ENCODE results near the gene PHLDA2.

The PHLDA2 gene

DNA sequence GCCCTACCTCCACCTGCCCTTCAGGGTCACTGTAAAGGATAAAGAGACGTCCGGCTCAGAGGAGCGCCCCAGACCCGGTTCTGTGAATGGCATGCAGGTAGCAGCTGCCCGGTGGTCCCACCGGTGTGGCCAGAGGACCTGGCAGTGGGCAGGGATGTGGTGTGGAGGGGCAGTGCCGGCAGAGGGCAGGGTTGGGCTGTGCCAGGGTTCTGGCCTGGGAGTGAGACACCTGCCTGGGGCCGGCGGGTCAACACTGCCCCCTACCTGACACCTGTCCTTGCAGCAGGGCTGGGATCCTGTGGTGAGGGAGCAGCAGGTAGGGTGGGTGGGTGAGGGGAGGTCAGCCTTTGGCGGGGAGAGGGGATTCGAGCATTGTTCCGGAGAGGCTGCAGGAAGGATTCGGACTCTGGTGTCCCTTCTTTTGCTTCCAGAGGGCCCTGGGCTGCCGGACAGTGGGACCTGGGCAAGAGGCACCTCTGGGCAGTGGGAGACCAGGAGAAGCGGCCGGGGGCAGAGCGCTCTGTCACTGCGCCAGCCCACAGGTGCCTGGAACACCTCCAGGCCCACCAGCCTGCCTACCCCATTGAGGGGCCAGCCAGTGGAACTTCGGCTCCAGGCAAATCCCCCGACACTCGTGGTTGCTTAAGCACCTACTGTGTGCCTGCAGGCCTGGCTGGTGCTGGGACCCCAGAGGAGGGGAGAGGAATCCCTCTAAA is 1.6 kb upstream of the PHLDA2 start:
- in situ Hi-C loops (cut with MboI; ENCODE audit: low sequenced_read_pairs), result no loop called here

DNA sequence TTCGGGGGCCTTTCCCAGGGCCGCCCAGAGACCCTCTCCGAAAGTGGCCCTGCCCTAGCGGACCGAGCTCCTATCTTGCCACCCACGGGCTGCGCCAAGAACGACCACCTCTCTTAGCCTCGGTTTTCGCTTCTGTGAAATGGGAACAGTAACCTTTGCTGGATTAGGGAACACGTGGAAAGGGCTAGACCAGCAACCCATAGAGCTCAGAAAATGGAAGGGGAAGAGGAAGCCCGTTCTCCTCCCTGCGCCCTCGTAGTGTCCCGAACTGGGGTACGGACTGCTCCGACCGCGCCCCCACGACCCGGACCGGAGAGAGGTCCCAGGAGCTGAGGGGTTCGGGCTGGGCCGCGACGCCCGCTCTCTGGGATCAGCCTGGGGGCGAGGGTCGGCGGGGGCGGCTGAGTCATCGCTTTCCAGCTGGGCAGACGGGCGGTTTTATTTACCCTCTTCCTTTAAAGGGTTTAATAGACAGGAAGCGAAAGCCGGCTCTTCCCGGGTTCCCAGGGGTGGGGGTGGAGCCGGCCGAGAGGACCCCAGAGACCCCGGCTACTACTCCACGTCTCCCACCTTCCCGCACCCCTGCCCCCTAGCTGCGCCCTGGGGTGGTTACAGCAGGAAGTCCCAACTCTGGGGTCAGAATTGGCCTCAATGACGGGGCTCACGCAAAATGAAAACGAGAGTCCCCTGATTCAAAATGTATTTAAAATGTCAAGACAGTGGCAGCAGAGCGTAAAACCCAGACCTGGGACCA is 907 bp upstream of the PHLDA2 start:
- in situ Hi-C loops (cut with MboI; ENCODE audit: low sequenced_read_pairs), result no loop called here

DNA sequence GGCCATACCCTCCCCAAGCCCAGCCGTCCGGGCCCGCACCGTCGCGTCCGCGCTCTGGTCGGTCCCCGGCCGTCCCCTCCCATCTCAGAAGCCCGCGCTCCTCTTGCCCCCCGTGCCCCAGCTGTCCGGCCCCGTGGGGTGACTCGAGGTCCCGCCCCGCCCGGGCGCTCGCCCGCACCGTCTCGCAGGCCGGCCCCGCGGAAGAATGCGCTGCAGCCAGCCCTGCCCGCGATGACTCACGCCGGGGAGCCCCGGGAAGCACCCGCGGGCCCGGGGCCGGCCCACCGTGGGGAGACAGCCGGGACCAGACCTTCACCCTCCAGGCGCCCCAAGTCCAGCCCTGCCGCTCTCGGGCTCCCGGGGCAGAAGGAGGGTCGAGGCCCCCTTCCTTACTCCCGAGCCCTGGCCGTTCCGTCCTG is 320 bp upstream of the PHLDA2 start:
- in situ Hi-C loops (cut with MboI; ENCODE audit: low sequenced_read_pairs), result no loop called here

- in situ Hi-C loops (cut with MboI; ENCODE audit: low sequenced_read_pairs), result no loop called here
Measured at GRCh38 chr11:2927851-2928604, 1.2 kb downstream of the PHLDA2 start.

DNA sequence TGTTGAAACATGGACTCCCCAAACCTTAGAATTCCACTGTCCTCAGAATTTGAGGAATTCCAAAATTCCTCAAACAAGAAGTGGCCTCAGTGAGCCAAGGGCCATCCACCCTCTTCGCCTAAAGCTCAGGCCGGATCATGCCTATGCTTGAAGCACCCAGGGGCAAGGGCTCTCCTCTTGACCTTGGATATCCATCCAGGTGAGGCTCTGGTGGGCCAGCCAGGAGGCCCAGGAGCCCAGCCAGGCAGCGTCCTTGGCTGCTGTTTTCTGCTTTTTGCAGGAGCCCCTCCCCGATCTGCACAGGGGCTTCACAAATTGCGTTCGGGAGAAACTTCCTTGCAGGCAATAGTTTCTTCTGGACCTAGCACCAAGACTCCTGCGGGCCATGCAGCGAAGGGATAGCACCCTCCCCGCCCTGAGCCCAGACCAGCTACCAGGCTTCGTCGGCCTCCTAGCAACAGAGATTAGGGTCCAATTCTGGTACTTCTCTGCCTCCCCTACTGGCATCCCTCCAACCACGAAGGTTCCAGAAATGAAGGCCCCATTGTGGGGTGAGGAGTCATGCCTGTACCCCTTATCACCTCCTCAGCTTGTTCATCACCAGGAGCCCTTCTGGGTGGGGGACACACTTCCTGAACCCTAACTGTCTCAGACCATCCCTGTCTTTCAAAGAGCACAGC is 2.0 kb downstream of the PHLDA2 start:
- in situ Hi-C loops (cut with MboI; ENCODE audit: low sequenced_read_pairs), result no loop called here

- in situ Hi-C loops (cut with MboI; ENCODE audit: low sequenced_read_pairs), result no loop called here
Measured at GRCh38 chr11:2926611-2927051, 2.6 kb downstream of the PHLDA2 start.

- in situ Hi-C loops (cut with MboI; ENCODE audit: low sequenced_read_pairs), result no loop called here
Measured at GRCh38 chr11:2924821-2925675, 4.2 kb downstream of the PHLDA2 start.

DNA sequence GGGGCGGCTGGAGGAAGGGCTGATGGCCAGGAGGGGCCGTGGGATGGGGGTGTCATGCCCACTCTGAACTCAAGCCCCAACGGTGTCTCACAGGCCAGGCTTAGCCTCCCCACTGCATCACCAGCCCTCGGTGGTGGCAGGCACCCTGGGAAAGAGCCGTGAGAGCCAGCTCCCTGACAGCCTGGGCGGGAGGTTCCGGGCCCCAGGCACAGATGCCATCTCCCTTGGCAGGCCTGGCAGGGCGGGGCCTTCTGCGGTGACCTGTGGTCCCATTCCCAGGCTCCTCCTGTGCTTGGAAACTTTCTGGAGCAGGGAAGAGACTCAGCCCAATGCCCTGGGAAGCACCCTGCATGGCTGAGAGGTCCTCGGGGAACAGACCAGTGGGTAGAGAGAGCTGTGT is 4.8 kb downstream of the PHLDA2 start:
- in situ Hi-C loops (cut with MboI; ENCODE audit: low sequenced_read_pairs), result no loop called here

GRCh38 chr11:2923446-2924375 is 5.5 kb downstream of the PHLDA2 start:
- in situ Hi-C loops (cut with MboI; ENCODE audit: low sequenced_read_pairs), result no loop called here

- in situ Hi-C loops (cut with MboI; ENCODE audit: low sequenced_read_pairs), result no loop called here
Measured at GRCh38 chr11:2922655-2923054, 6.6 kb downstream of the PHLDA2 start.

DNA sequence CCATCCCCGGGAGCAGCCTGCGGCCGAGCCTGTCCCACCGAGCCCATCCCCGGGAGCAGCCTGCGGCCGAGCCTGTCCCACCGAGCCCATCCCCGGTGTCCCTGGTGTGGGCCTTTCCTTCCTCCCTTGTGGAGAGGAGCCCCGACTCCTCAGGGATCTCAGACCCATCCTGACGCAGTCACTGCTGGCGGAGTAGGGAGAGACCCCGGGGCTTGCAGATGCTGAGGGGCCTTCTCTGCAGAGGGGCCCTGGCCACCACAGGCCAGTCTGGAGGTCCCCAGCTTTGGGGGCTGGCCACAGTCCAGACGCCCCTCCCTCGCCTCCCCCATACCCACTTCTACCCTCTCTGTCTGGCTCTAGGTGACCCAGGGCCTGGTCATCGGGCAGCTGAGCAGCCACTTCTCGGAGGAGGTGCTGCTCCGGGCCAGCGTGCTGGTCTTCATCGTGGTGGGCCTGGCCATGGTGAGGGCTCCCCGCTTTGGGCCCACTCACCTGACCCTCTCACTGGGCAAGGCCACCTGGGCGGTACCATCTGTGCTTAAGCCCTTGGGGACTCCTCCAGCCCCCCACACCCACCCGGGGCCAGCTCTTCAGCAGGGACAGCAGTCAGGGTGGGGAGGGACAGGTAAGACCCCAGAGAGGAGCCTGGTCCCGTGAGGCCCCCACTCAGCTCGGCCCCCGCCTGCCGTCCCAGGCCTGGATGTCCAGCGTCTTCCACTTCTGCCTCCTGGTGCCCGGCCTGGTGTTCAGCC is 7.3 kb downstream of the PHLDA2 start:
- in situ Hi-C loops (cut with MboI; ENCODE audit: low sequenced_read_pairs), result no loop called here

GRCh38 chr11:2921261-2921660 is 8.0 kb downstream of the PHLDA2 start:
- in situ Hi-C loops (cut with MboI; ENCODE audit: low sequenced_read_pairs), result no loop called here

GRCh38 chr11:2920343-2920742 is 8.9 kb downstream of the PHLDA2 start:
- in situ Hi-C loops (cut with MboI; ENCODE audit: low sequenced_read_pairs), result no loop called here

- in situ Hi-C loops (cut with MboI; ENCODE audit: low sequenced_read_pairs), result no loop called here
Measured at GRCh38 chr11:2919837-2920236, 9.4 kb downstream of the PHLDA2 start.

DNA sequence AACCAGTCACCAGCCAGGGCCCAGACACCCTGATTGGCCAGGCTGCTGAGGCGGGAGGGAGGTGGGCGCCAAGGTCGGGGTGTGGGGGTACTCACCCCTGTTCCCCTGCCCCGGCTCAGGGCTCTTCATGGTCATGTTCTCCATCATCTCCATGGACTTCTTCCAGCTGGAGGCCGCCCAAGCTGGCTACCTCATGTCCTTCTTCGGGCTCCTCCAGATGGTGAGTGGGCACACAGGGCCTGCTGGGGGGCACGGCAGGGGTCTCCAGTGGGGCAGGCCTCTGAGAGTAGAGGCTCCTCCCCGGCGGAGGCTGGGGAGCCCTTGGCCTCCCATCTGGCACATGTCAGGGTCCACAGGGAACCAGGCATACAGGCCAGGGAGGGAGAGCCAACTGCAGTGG is 10.0 kb downstream of the PHLDA2 start:
- in situ Hi-C loops (cut with MboI; ENCODE audit: low sequenced_read_pairs), result no loop called here

GRCh38 chr11:2917842-2918490 is 11.3 kb downstream of the PHLDA2 start:
- in situ Hi-C loops (cut with MboI; ENCODE audit: low sequenced_read_pairs), result no loop called here

DNA sequence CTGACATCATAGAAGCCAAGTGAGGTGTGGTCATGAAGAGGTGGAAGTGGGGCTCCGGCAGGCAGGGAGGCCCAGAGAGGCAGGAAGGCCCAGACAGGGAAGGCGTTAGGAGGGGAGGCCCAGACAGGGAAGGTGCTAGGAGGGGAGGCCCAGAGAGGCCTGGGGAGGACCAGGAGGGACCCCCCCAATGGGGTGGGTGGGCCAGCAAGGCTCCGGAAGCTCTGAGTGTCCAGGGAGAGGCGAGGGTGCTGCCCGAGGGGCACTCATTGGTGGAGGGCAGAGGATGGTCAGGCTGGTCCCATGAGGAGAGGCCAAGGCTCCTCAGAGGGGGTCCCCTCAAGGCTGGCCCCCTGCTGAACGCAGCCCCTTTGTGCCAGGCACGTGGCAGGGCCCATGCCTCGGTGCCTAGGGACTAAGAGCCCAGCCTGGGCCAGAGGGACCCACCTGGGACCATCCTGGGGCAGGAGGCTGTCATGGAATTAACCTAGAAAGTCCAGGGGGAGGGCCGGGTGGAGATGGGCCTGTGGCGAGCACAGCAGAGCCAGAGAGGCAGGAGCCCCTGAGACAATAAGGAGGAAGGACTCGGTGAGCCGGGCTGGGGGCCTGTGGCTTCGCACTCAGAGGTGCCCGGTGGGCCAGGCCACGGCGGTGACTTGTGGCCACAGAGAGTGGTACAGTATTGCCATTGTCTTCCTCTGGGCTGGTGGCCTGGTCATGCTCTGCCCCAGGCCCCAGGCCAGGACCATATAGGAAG is 12.2 kb downstream of the PHLDA2 start:
- in situ Hi-C loops (cut with MboI; ENCODE audit: low sequenced_read_pairs), result no loop called here

Measured in HL-60/S4 (cell line).